G401 (cell line): Measurements from ENCODE around the gene GJC3. TPM values are rescaled to one million over a fixed set of nuclear protein-coding genes. Genes with fewer than 3 reads are reported as not detected.
"Not testable (repeated sequence)": the region's sequence is repeated elsewhere in the genome, so short reads cannot be mapped to it uniquely, and the experiment has no call there.

ENCODE experiments used
- DNase-seq: peaks from one replicate; pipeline ENCODE4 v3.0.0-alpha.2; 2015; ENCODE audit warnings: low spot score
- in situ Hi-C: cut with HindIII; loops from 2 replicates; pipeline ENCODE4 v1.10.0; 2016; ENCODE audit warnings: low sequenced_read_pairs, mixed read lengths
- total RNA-seq: library from RNA; depleted of rRNA; stranded (reverse); fragments of >200 nt; shearing (Covaris generic); gene quantifications from 2 replicates; pipeline ENCODE4 v1.2.3, GENCODE V29; 2014; rRNA removed

GJC3 gene
- total RNA-seq, 1 experiment from 2014 or later: not detected

DNA sequence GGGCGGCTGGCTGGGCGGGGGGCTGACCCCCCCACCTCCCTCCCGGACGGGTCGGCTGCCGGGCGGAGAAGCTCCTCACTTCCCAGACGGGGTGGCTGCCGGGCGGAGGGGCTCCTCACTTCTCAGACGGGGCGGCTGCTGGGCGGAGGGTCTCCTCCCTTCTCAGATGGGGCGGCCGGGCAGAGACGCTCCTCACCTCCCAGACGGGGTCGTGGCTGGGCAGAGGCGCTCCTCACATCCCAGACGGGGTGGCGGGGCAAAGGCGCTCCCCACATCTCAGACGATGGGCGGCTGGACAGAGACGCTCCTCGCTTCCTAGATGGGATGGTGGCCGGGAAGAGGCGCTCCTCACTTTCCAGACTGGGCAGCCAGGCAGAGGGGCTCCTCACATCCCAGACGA, 41.1 kb downstream of the GJC3 start:
- DNase-seq, in situ Hi-C loops: not testable (repeated sequence)

- no peak for DNase-seq
- in situ Hi-C loops: no loop called here
Measured at GRCh38 chr7:99881370-99881769, 48.0 kb downstream of the GJC3 start.

DNA sequence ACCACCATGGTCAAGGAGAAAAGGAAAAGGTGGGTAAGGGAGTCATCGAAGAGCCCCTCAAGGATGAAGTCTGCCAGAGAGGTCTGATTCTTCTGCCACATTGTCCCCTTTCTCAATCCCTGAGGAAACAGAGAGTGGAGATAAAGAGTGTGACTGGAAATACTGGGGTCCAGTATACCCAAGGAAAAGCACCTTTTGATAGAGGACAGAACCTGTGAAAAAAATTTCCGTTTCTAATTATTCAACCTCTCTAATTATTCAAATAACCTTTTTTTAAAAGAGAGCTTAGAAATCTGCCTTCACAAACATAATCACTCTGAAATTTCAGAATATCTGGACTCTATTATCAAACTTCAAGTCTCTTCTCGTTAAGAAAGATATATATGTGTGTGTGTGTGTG, 52.5 kb downstream of the GJC3 start, which contains the start of gene OR2AE1:
Gene OR2AE1, minus strand, starts transcription at position 101 of the 400 bp plus-strand sequence. Its CDS starts 0 bp downstream, at position 101.
- in situ Hi-C loops: no loop called here
- no peak for DNase-seq

DNA sequence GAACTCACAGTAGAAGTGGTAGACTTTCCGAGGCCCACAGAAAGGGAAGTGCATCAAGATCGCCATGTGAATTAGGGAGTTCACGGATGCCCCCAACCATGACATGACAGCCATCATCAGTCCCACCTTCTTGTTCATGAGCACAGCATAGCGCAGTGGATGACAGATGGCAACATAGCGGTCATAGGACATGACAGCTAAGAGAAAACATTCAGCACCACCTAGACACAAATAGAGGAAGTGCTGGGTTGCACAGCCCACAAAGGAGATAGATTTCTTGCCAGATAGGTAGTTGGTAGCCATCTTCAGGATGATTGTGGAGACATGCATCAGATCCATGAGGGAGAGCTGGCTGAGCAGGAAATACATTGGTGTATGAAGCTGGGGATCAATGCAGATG, 52.9 kb downstream of the GJC3 start:
- DNase-seq: no peak
- in situ Hi-C loops: no loop called here

Other genes with a start within 250 kb of the GJC3 start
- gene CYP3A5, start 249.6 kb downstream of the GJC3 start, total RNA-seq: not detected in 2 replicates
- gene CYP3A7, start 194.4 kb downstream of the GJC3 start, total RNA-seq: not detected in 2 replicates
- not detected in 2 replicates for gene CYP3A4, start 145.4 kb downstream of the GJC3 start, total RNA-seq
- gene CYP3A43, start 101.6 kb downstream of the GJC3 start, total RNA-seq: not detected in 2 replicates
- gene OR2AE1, start 52.6 kb downstream of the GJC3 start, total RNA-seq: not detected in 2 replicates
- gene TRIM4, start 10.1 kb downstream of the GJC3 start, total RNA-seq: 10.0 and 12.9 TPM in 2 replicates
- 1.1 TPM in 1 of 2 replicates, not detected in the other for gene AZGP1, start 46.4 kb upstream of the GJC3 start, total RNA-seq
- 13.8 and 19.4 TPM in 2 replicates for gene ZKSCAN1, start 86.0 kb upstream of the GJC3 start, total RNA-seq
- gene ZSCAN21, start 120.2 kb upstream of the GJC3 start, total RNA-seq: 12.2 and 23.1 TPM in 2 replicates
- gene ZNF3, start 152.1 kb upstream of the GJC3 start, total RNA-seq: 29.9 and 38.7 TPM in 2 replicates
- gene COPS6, start 159.3 kb upstream of the GJC3 start, total RNA-seq: 100 and 151 TPM in 2 replicates
- 356 and 361 TPM in 2 replicates for gene MCM7, start 171.8 kb upstream of the GJC3 start, total RNA-seq
- 19.7 and 34.3 TPM in 2 replicates for gene AP4M1, start 172.0 kb upstream of the GJC3 start, total RNA-seq
- gene TAF6, start 189.7 kb upstream of the GJC3 start, total RNA-seq: 26.6 and 45.6 TPM in 2 replicates
- gene CNPY4, start 190.0 kb upstream of the GJC3 start, total RNA-seq: 26.6 and 30.0 TPM in 2 replicates
- 1.7 and 2.9 TPM in 2 replicates for gene MBLAC1, start 197.3 kb upstream of the GJC3 start, total RNA-seq
- 97.5 and 231 TPM in 2 replicates for gene LAMTOR4, start 219.3 kb upstream of the GJC3 start, total RNA-seq
- gene TRAPPC14, start 229.1 kb upstream of the GJC3 start, total RNA-seq: 9.0 and 14.4 TPM in 2 replicates
- 0.81 TPM in 1 of 2 replicates, not detected in the other for gene GAL3ST4, start 239.0 kb upstream of the GJC3 start, total RNA-seq
- 8.8 and 9.0 TPM in 2 replicates for gene GPC2, start 247.8 kb upstream of the GJC3 start, total RNA-seq
- 0.68 and 3.3 TPM in 2 replicates for gene STAG3, start 248.3 kb upstream of the GJC3 start, total RNA-seq